Spleen (tissue), 7 donors: ENCODE data around the gene CBARP.

Experiments
- CTCF ChIP-seq, 11 experiments: fragments of 200-600 bp in 7 of 11; fragments of 450-650 bp in 4 of 11; sonication (generic) in 4 of 11; IDR thresholded peaks in 8 of 11; conservative IDR thresholded peaks in 3 of 11; 1 replicate in 7 of 11; 2 replicates in 4 of 11; pipeline versions ENCODE4 v1.4.0 to v1.8.0; 2016 to 2021; ENCODE audit warnings: antibody characterized with exemption in 11 of 11, inconsistent platforms in 4 of 11, mild to moderate bottlenecking in 1 of 11
- POLR2A ChIP-seq, 3 donors: fragments of 450-650 bp; IDR thresholded peaks; one replicate each; pipeline ENCODE4 v1.5.1; 2017; ENCODE audit warnings: antibody characterized with exemption in 3 of 3, mild to moderate bottlenecking in 1 of 3
- donor health status: DM: no; HTN: no; CAD: no; lungs with moderate emphysema.
- donor health status: DM: no; HTN: no; CAD: no.
- donor health status: DM: no; HTN: no; CAD: no.

- no peak for TF ChIP-seq POLR2A (IDR thresholded peaks at IDR 0.05)
- TF ChIP-seq CTCF (IDR thresholded peaks at IDR 0.05 in 8 of 11, conservative IDR thresholded peaks at IDR 0.05 in 3 of 11): no peak
Measured at GRCh38 chr19:1226227-1226518, 11.6 kb downstream of the CBARP start.
